Smooth muscle cell (in vitro differentiated cells): Measurements from ENCODE around the gene C21orf58. TPM values are rescaled to one million over a fixed set of nuclear protein-coding genes. Genes with fewer than 3 reads are reported as not detected.

ENCODE experiments used
- DNase-seq: peaks from one replicate; lab custom pipeline; 2025; ENCODE audit not compliant: unreplicated experiment; lab: John Stamatoyannopoulos, UW
- H2AFZ ChIP-seq: fragments of 200-600 bp; sonication (generic); 2 replicates; pipeline ENCODE4 v1.6.0; 2016; ENCODE audit warnings: antibody characterized with exemption, low read depth, mild to moderate bottlenecking
- H3F3A ChIP-seq: fragments of 200-600 bp; sonication (generic); 2 replicates; pipeline ENCODE4 v1.6.0; 2017; ENCODE audit warnings: antibody characterized with exemption, low read depth
- H3K27ac ChIP-seq: fragments of 200-600 bp; sonication (generic); 2 replicates; pipeline ENCODE4 v1.5.1; 2016; ENCODE audit warnings: low read depth, mild to moderate bottlenecking
- H3K27me3 ChIP-seq: fragments of 200-600 bp; sonication (generic); 2 replicates; pipeline ENCODE4 v1.6.1; 2016; ENCODE audit warnings: low read depth, mild to moderate bottlenecking
- H3K36me3 ChIP-seq: fragments of 200-600 bp; sonication (generic); 2 replicates; pipeline ENCODE4 v1.5.1; 2016; ENCODE audit warnings: low read depth
- H3K4me1 ChIP-seq: fragments of 200-600 bp; sonication (generic); 2 replicates; pipeline ENCODE4 v1.5.1; 2016; ENCODE audit warnings: low read depth
- H3K4me2 ChIP-seq: fragments of 200-600 bp; sonication (generic); 2 replicates; pipeline ENCODE4 v1.6.0; 2016; ENCODE audit warnings: mild to moderate bottlenecking
- H3K4me3 ChIP-seq: fragments of 200-600 bp; sonication (generic); 2 replicates; pipeline ENCODE4 v1.5.1; 2016; ENCODE audit warnings: mild to moderate bottlenecking
- H3K79me2 ChIP-seq: fragments of 200-600 bp; sonication (generic); 2 replicates; pipeline ENCODE4 v1.6.0; 2016; ENCODE audit warnings: low read depth, mild to moderate bottlenecking
- H3K9ac ChIP-seq: fragments of 200-600 bp; sonication (generic); 2 replicates; pipeline ENCODE4 v1.6.0; 2016; ENCODE audit warnings: low read depth
- H3K9me3 ChIP-seq: fragments of 200-600 bp; sonication (generic); replicated peaks from 2 replicates; pipeline ENCODE4 v1.5.1; 2016; ENCODE audit warnings: low read depth
- H4K20me1 ChIP-seq: fragments of 200-600 bp; sonication (generic); 2 replicates; pipeline ENCODE4 v1.6.0; 2016; ENCODE audit warnings: low read depth
- WGBS: methylation state at CpG from one replicate; pipeline ENCODE4 v1.1.7; 2016; ENCODE audit warnings: low lambda C conversion rate; 5-methylcytosine and 5-hydroxymethylcytosine counted together
- polyA plus RNA-seq: library from polyadenylated mRNA; unstranded; fragments of >200 nt; fragmentation: Nextera tagmentation; extraction: Ambion mirVana; gene quantifications from 2 replicates; pipeline ENCODE4 v1.2.1, GENCODE V29; 2016
- total RNA-seq: library from RNA; depleted of rRNA; stranded (reverse); fragments of >200 nt; gene quantifications from 2 replicates; pipeline ENCODE4 v1.2.3, GENCODE V29; 2014
- TF ChIP-seq, protein P1 (sequence below): fragments of 200-600 bp; sonication (generic); IDR thresholded peaks from 2 replicates; pipeline ENCODE4 v1.5.1; 2017; ENCODE audit warnings: borderline replicate concordance, mild to moderate bottlenecking, antibody characterized with exemption; ENCODE audit not compliant: insufficient read depth, poor library complexity, severe bottlenecking

The C21orf58 gene
- total and polyA plus RNA-seq, 2 experiments from 2014 or later = 3.9 to 4.5 TPM

DNA sequence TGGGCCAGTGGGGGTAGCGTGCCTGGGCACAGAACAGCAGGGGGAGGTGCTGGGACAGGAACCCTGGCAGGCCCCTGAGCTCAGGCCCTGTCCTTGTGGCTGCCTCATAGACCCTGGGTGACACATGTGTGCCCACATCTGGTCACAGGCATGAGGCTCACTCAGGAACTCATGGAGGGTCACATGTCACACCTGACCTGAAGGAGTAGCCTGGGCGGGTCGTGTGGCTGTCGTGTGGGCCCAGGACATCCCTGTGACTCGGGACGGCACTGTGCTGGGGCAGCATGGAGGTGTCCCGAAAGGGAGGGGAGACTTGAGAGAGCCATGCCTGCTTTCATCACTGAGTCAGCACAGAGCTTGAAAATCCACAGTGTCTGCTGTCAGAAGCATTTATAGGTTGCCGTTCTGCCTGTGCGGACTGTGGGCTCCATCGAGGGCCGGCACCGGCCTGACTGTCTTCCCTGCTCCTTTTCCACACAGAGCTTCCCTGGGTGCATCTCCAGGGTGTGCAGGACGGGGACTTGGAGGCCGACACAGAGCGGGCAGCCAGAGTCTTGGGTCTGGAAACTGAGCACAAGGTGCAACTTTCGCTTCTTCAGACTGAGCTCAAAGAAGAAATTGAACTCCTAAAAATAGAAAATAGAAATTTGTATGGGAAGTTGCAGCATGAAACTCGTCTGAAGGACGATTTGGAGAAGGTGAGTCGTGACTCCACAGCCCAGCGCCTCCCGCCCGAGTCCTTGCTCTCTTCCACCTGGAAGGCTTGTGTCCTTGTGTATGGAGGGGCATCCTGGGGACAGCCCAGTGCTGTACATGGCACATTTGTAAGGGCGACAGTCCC, 33.0 kb upstream of the C21orf58 start:
- Histone ChIP-seq H4K20me1 (peaks cover 5% of the 10 kb centered on the region), H3K27me3 (no peaks in the 10 kb centered on the region), H3K9ac (no peak overlapping the region), H3F3A (no peaks in the 10 kb centered on the region), H3K4me3 (no peak overlapping the region), H3K79me2 (no peaks in the 10 kb centered on the region), H3K4me1 (no peaks in the 10 kb centered on the region), H3K9me3 (no peaks in the 10 kb centered on the region), H3K36me3 (no peaks in the 10 kb centered on the region), H2AFZ (no peak overlapping the region), H3K27ac (no peak overlapping the region), H3K4me2 (no peak overlapping the region)
- no peak for DNase-seq
- 93% methylated on average over 23 of the region's 23 CpGs for WGBS
- TF ChIP-seq, protein P1, sequence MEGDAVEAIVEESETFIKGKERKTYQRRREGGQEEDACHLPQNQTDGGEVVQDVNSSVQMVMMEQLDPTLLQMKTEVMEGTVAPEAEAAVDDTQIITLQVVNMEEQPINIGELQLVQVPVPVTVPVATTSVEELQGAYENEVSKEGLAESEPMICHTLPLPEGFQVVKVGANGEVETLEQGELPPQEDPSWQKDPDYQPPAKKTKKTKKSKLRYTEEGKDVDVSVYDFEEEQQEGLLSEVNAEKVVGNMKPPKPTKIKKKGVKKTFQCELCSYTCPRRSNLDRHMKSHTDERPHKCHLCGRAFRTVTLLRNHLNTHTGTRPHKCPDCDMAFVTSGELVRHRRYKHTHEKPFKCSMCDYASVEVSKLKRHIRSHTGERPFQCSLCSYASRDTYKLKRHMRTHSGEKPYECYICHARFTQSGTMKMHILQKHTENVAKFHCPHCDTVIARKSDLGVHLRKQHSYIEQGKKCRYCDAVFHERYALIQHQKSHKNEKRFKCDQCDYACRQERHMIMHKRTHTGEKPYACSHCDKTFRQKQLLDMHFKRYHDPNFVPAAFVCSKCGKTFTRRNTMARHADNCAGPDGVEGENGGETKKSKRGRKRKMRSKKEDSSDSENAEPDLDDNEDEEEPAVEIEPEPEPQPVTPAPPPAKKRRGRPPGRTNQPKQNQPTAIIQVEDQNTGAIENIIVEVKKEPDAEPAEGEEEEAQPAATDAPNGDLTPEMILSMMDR = no peak

DNA sequence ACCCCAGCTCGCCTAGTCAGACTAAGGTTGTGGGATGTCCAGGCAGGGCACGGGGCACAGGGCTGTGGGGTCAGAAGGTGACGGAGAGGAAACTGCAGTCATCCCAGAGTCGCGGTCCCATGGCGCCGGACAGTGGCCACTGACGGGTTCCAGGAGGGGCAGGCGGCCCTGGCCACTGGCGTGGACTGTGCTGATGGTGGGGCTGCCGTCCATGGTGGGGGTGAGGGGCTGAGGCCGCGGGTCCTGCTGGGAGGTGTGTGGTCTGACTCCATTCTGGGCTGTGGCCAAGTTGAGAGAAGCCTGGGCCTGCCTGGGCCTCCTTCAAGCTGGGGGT, 32.3 kb upstream of the C21orf58 start:
- Histone ChIP-seq H3K4me1 (no peaks in the 10 kb centered on the region), H3K27me3 (no peaks in the 10 kb centered on the region), H3K79me2 (no peaks in the 10 kb centered on the region), H3K9ac (no peak overlapping the region), H2AFZ (no peak overlapping the region), H3K4me2 (no peak overlapping the region), H3K27ac (no peak overlapping the region), H3F3A (no peaks in the 10 kb centered on the region), H3K4me3 (no peak overlapping the region), H3K36me3 (no peaks in the 10 kb centered on the region), H4K20me1 (no peaks in the 10 kb centered on the region), H3K9me3 (no peaks in the 10 kb centered on the region)
- no peak for DNase-seq
- WGBS = 98% methylated on average over 13 of the region's 13 CpGs
- TF ChIP-seq, protein P1 = no peak

- H3K36me3 ChIP-seq = no peaks in the 10 kb centered on the region
- H3K9me3 ChIP-seq = no peaks in the 10 kb centered on the region
- no peak for DNase-seq
- H3K27ac ChIP-seq = no peak overlapping the region
- TF ChIP-seq, protein P1 = no peak
- no peaks in the 10 kb centered on the region for H3F3A ChIP-seq
- no peaks in the 10 kb centered on the region for H4K20me1 ChIP-seq
- 93% methylated on average over 33 of the region's 33 CpGs for WGBS
- H3K4me3 ChIP-seq = no peak overlapping the region
- no peak overlapping the region for H2AFZ ChIP-seq
- no peaks in the 10 kb centered on the region for H3K79me2 ChIP-seq
- no peak overlapping the region for H3K9ac ChIP-seq
- no peaks in the 10 kb centered on the region for H3K27me3 ChIP-seq
- no peaks in the 10 kb centered on the region for H3K4me1 ChIP-seq
- H3K4me2 ChIP-seq = no peak overlapping the region
Observed at GRCh38 chr21:46355161-46356004, 31.7 kb upstream of the C21orf58 start.
